ENCODE data around the gene ABLIM3.

ABLIM3 gene

GRCh38 chr5:149221326-149221725 lies 80.0 kb downstream of the ABLIM3 start:
- no peak for DNase-seq

GRCh38 chr5:149221731-149222342 lies 80.5 kb downstream of the ABLIM3 start:
- no peak for DNase-seq

- no peak for DNase-seq
These were observed 82.0 kb downstream of the ABLIM3 start for GRCh38 chr5:149223081-149223848.

GRCh38 chr5:149224282-149224681 lies 83.0 kb downstream of the ABLIM3 start:
- no peak for DNase-seq

- DNase-seq: no peak
These were observed 86.0 kb downstream of the ABLIM3 start for GRCh38 chr5:149227168-149227826.

GRCh38 chr5:149228618-149229297 lies 87.5 kb downstream of the ABLIM3 start:
- DNase-seq: no peak

GRCh38 chr5:149229298-149229937 lies 88.1 kb downstream of the ABLIM3 start:
- DNase-seq: no peak

GRCh38 chr5:149235841-149236240 lies 94.5 kb downstream of the ABLIM3 start:
- no peak for DNase-seq

- no peak for DNase-seq
These were observed 96.4 kb downstream of the ABLIM3 start for GRCh38 chr5:149237662-149238061.

- DNase-seq: no peak
These were observed 97.2 kb downstream of the ABLIM3 start for GRCh38 chr5:149238540-149238939.

GRCh38 chr5:149239917-149240316 lies 98.6 kb downstream of the ABLIM3 start:
- DNase-seq: no peak

GRCh38 chr5:149240354-149240998 lies 99.2 kb downstream of the ABLIM3 start:
- DNase-seq: peak; percentile 46

- DNase-seq: no peak
These were observed 101.0 kb downstream of the ABLIM3 start for GRCh38 chr5:149242339-149242738.

- DNase-seq: no peak
These were observed 105.6 kb downstream of the ABLIM3 start for GRCh38 chr5:149246906-149247305.

- no peak for DNase-seq
These were observed 106.4 kb downstream of the ABLIM3 start for GRCh38 chr5:149247726-149248125.

GRCh38 chr5:149251546-149251945 lies 110.3 kb downstream of the ABLIM3 start:
- no peak for DNase-seq

- DNase-seq: no peak
These were observed 113.2 kb downstream of the ABLIM3 start for GRCh38 chr5:149254506-149254905.

- DNase-seq: no peak
These were observed 115.2 kb downstream of the ABLIM3 start for GRCh38 chr5:149256451-149256850.

GRCh38 chr5:149257131-149257530 lies 115.8 kb downstream of the ABLIM3 start:
- DNase-seq: no peak

- DNase-seq: no peak
These were observed 116.8 kb downstream of the ABLIM3 start for GRCh38 chr5:149257889-149258705.

- DNase-seq: no peak
These were observed 119.5 kb downstream of the ABLIM3 start for GRCh38 chr5:149260761-149261160.

Measured in effector CD8-positive, alpha-beta T cell (primary cell).